Fibroblast of lung (primary cell): ENCODE measurements around the gene CDKN2D.

ENCODE experiments used
- EZH2 ChIP-seq: IDR thresholded peaks from 2 replicates; pipeline ENCODE4 v1.5.1; 2012; ENCODE audit warnings: low read length, control low read depth, mild to moderate bottlenecking; ENCODE audit errors: missing control alignments
- TF ChIP-seq, protein P1 (sequence below), 2 donors: IDR thresholded peaks in 1 of 2; conservative IDR thresholded peaks in 1 of 2; 1 replicate in 1 of 2; 2 replicates in 1 of 2; pipeline ENCODE4 v1.5.1; 2011 to 2012; ENCODE audit warnings: low read length in 2 of 2, control low read depth in 1 of 2, inconsistent platforms in 1 of 2, low read depth in 1 of 2, mild to moderate bottlenecking in 1 of 2

DNA sequence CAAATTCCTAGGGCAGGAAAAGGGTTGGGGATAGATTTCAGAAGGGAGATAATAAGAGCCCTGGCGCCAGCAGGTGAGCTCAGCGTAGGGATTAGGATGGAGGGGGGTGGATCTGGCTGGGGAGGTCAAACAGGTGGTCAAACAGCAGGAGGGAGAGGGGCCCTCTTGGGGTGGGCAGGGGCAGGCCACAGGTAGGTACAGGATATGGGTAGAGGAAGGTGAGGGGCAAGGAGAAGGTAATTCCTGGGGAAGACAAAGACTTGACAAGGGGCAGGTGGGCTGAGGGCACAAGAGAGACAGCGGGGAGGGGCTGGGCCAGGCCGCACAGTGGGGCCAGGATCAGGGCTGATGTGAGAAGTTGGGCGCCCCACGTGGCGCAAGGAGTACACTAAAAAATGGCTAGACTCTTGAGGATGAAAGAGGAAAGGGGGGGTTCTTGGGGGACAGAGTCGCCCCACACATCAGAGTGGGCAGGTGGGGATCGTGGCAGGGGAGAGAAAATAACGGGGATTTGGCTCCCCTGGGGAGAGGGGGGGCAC is 3.7 kb downstream of the CDKN2D start:
- TF ChIP-seq, protein P1, sequence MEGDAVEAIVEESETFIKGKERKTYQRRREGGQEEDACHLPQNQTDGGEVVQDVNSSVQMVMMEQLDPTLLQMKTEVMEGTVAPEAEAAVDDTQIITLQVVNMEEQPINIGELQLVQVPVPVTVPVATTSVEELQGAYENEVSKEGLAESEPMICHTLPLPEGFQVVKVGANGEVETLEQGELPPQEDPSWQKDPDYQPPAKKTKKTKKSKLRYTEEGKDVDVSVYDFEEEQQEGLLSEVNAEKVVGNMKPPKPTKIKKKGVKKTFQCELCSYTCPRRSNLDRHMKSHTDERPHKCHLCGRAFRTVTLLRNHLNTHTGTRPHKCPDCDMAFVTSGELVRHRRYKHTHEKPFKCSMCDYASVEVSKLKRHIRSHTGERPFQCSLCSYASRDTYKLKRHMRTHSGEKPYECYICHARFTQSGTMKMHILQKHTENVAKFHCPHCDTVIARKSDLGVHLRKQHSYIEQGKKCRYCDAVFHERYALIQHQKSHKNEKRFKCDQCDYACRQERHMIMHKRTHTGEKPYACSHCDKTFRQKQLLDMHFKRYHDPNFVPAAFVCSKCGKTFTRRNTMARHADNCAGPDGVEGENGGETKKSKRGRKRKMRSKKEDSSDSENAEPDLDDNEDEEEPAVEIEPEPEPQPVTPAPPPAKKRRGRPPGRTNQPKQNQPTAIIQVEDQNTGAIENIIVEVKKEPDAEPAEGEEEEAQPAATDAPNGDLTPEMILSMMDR (conservative IDR thresholded peaks at IDR 0.05 in 1 of 2, IDR thresholded peaks at IDR 0.05 in 1 of 2; ENCODE audit: low read depth in 1 of 2, low read length in 2 of 2): peak; percentile 25 to 36
- no peak for TF ChIP-seq EZH2
